Nephron progenitor cell (in vitro differentiated cells): ENCODE data around the gene NBL1.

Source experiments
- DNase-seq: peaks from one replicate; pipeline ENCODE4 v3.0.0; 2021
- H3K27ac Mint-ChIP-seq: 2 replicates; pipeline ENCODE4 v1.8.0; 2021; ENCODE audit warnings: mild to moderate bottlenecking, moderate library complexity, mixed read lengths
- H3K27me3 Mint-ChIP-seq: 2 replicates; pipeline ENCODE4 v1.8.0; 2021; ENCODE audit warnings: mild to moderate bottlenecking, low read depth, mixed read lengths; ENCODE audit not compliant: poor library complexity
- H3K36me3 Mint-ChIP-seq: 2 replicates; pipeline ENCODE4 v1.8.0; 2021; ENCODE audit warnings: low read depth, mixed read lengths
- H3K4me1 Mint-ChIP-seq: 2 replicates; pipeline ENCODE4 v1.8.0; 2021; ENCODE audit warnings: mixed read lengths
- H3K4me3 Mint-ChIP-seq: 2 replicates; pipeline ENCODE4 v1.8.0; 2021; ENCODE audit warnings: mild to moderate bottlenecking, moderate library complexity, mixed read lengths
- H3K9me3 Mint-ChIP-seq: 2 replicates; pipeline ENCODE4 v1.8.0; 2021; ENCODE audit warnings: mild to moderate bottlenecking, moderate library complexity, mixed read lengths
- CTCF ChIP-seq: fragments of 200-600 bp; sonication (generic); IDR thresholded peaks from 2 replicates; pipeline ENCODE4 v1.5.0; 2021; ENCODE audit warnings: antibody characterized with exemption

Gene NBL1

GRCh38 chr1:19643602-19644394 is at the start of gene NBL1:
Gene NBL1, plus strand, starts transcription at chr1:19644311. Its CDS starts 10,720 bp downstream, at chr1:19655031.
- Mint-ChIP-seq H3K9me3 (no peaks in the 10 kb centered on the region), H3K4me1 (peaks cover 10% of the 10 kb centered on the region), H3K36me3 (no peaks in the 10 kb centered on the region), H3K27ac (no peak within 1 kb of the TSS), H3K27me3 (peaks cover 80% of the 10 kb centered on the region), H3K4me3 (peak within 1 kb of the TSS; percentile 95)
- DNase-seq = peak; percentile 80
- no peak for TF ChIP-seq CTCF

GRCh38 chr1:19596065-19596713 is 47.9 kb upstream of the NBL1 start:
- TF ChIP-seq CTCF = no peak
- Mint-ChIP-seq H3K27ac (peak overlapping the region; percentile 98), H3K4me1 (peaks cover 35% of the 10 kb centered on the region), H3K36me3 (peaks cover 21% of the 10 kb centered on the region), H3K9me3 (no peaks in the 10 kb centered on the region), H3K27me3 (peaks cover 32% of the 10 kb centered on the region), H3K4me3 (peak overlapping the region; percentile 99)
- no peak for DNase-seq

GRCh38 chr1:19596714-19597495 is 47.2 kb upstream of the NBL1 start:
- Mint-ChIP-seq H3K4me1 (peaks cover 35% of the 10 kb centered on the region), H3K27ac (peak overlapping the region; percentile 98), H3K27me3 (peaks cover 25% of the 10 kb centered on the region), H3K4me3 (peak overlapping the region; percentile 99), H3K9me3 (no peaks in the 10 kb centered on the region), H3K36me3 (peaks cover 25% of the 10 kb centered on the region)
- DNase-seq = peak; percentile 94
- no peak for TF ChIP-seq CTCF

- no peak for TF ChIP-seq CTCF
- DNase-seq = no peak
- H3K4me3 Mint-ChIP-seq = peak overlapping the region; percentile 99
- peaks cover 28% of the 10 kb centered on the region for H3K36me3 Mint-ChIP-seq
- H3K27ac Mint-ChIP-seq = peak overlapping the region; percentile 25
- peaks cover 19% of the 10 kb centered on the region for H3K27me3 Mint-ChIP-seq
- peaks cover 35% of the 10 kb centered on the region for H3K4me1 Mint-ChIP-seq
- no peaks in the 10 kb centered on the region for H3K9me3 Mint-ChIP-seq
These were observed 46.4 kb upstream of the NBL1 start for GRCh38 chr1:19597496-19598309.

GRCh38 chr1:19599810-19600209 is 44.3 kb upstream of the NBL1 start:
- H3K27me3 Mint-ChIP-seq = peaks cover 8% of the 10 kb centered on the region
- TF ChIP-seq CTCF = no peak
- H3K9me3 Mint-ChIP-seq = no peaks in the 10 kb centered on the region
- peak overlapping the region; percentile 47 for H3K27ac Mint-ChIP-seq
- peaks cover 35% of the 10 kb centered on the region for H3K4me1 Mint-ChIP-seq
- no peak overlapping the region for H3K4me3 Mint-ChIP-seq
- peaks cover 28% of the 10 kb centered on the region for H3K36me3 Mint-ChIP-seq
- no peak for DNase-seq
